IMR-90 (cell line): Measurements from ENCODE around the gene AP4B1. TPM values are rescaled to one million over a fixed set of nuclear protein-coding genes. Genes with fewer than 3 reads are reported as not detected.

Experiments used
- ATAC-seq: fragments of 200-7000 bp; cut with Tn5 transposase; 2 replicates; pipeline ENCODE4 v1.9.1; 2020; ENCODE audit warnings: low read depth, mild to moderate bottlenecking, moderate library complexity
- BruUV-seq: library from RNA; stranded (reverse); fragments of 400-500 nt; replicated peaks from 2 replicates; lab custom pipeline; 2021; lab: Mats Ljungman, UMichigan
- CTCF ChIA-PET: fragments of 300-600 bp; formaldehyde crosslinking; extraction: SDS; loops from one replicate; lab custom pipeline; 2021; ENCODE audit warnings: antibody characterized with exemption; lab: Yijun Ruan, JAX
- POLR2A ChIA-PET: fragments of 300-600 bp; sonication (Branson Sonifier 250); formaldehyde crosslinking; loops from one replicate; lab custom pipeline; 2022; ENCODE audit warnings: antibody characterized with exemption; ENCODE audit not compliant: unreplicated experiment; lab: Charles Lee
- DNase-seq: peaks from one replicate; pipeline ENCODE4 v3.0.0; 2013
- H2AFZ ChIP-seq: replicated peaks from 2 replicates; pipeline ENCODE3; 2013; ENCODE audit warnings: low read length, mild to moderate bottlenecking; ENCODE audit not compliant: poor library complexity
- H2AK5ac ChIP-seq: 2 replicates; pipeline ENCODE4 v1.6.1; 2013; ENCODE audit warnings: low read depth, low read length, inconsistent platforms
- H2AK9ac ChIP-seq: replicated peaks from 2 replicates; pipeline ENCODE3; 2013; ENCODE audit warnings: mild to moderate bottlenecking, low read depth, low read length, moderate library complexity; ENCODE audit not compliant: poor library complexity
- H2BK120ac ChIP-seq: 2 replicates; pipeline ENCODE4 v1.6.1; 2013; ENCODE audit warnings: low read depth, low read length, inconsistent platforms
- H2BK15ac ChIP-seq: 3 replicates; pipeline ENCODE4 v1.6.1; 2013; ENCODE audit warnings: low read depth, low read length, inconsistent platforms
- H2BK20ac ChIP-seq: 2 replicates; pipeline ENCODE4 v1.6.1; 2013; ENCODE audit warnings: low read depth, mild to moderate bottlenecking, inconsistent platforms, low read length, moderate library complexity
- H2BK5ac ChIP-seq: 2 replicates; pipeline ENCODE4 v1.6.1; 2013; ENCODE audit warnings: mild to moderate bottlenecking, low read depth, low read length, inconsistent platforms; ENCODE audit not compliant: poor library complexity, severe bottlenecking
- H3K14ac ChIP-seq: replicated peaks from 2 replicates; pipeline ENCODE4 v1.6.1; 2013; ENCODE audit warnings: low read depth, low read length, inconsistent platforms
- H3K18ac ChIP-seq: 2 replicates; pipeline ENCODE4 v1.6.1; 2013; ENCODE audit warnings: low read depth, low read length, control low read depth
- H3K23ac ChIP-seq: 2 replicates; pipeline ENCODE4 v1.6.1; 2013; ENCODE audit warnings: low read depth, low read length, inconsistent platforms
- H3K27ac ChIP-seq: 2 replicates; pipeline ENCODE4 v1.5.1; 2013; ENCODE audit warnings: mild to moderate bottlenecking, control low read depth, low read length; ENCODE audit not compliant: insufficient read depth
- H3K27me3 ChIP-seq: 2 replicates; pipeline ENCODE4 v1.6.1; 2013; ENCODE audit warnings: low read length; ENCODE audit not compliant: control insufficient read depth, insufficient read depth
- H3K36me3 ChIP-seq: 2 replicates; pipeline ENCODE4 v1.6.1; 2013; ENCODE audit warnings: low read length, mixed read lengths; ENCODE audit not compliant: control insufficient read depth, insufficient read depth
- H3K4ac ChIP-seq: 2 replicates; pipeline ENCODE4 v1.6.1; 2013; ENCODE audit warnings: low read depth, low read length, inconsistent platforms
- H3K4me1 ChIP-seq: 2 replicates; pipeline ENCODE4 v1.6.1; 2013; ENCODE audit warnings: low read length, mixed read lengths; ENCODE audit not compliant: control insufficient read depth, insufficient read depth
- H3K4me2 ChIP-seq: 2 replicates; pipeline ENCODE4 v1.6.1; 2013; ENCODE audit warnings: low read depth, mild to moderate bottlenecking, control low read depth, low read length, moderate library complexity
- H3K4me3 ChIP-seq: 2 replicates; pipeline ENCODE4 v1.5.1; 2013; ENCODE audit warnings: low read depth, mild to moderate bottlenecking, control low read depth, low read length, moderate library complexity; ENCODE audit not compliant: insufficient read depth
- H3K56ac ChIP-seq: 2 replicates; pipeline ENCODE4 v1.6.1; 2013; ENCODE audit warnings: low read length, inconsistent platforms; ENCODE audit not compliant: insufficient read depth; ENCODE audit errors: extremely low read depth
- H3K79me1 ChIP-seq, 2 experiments: 2 replicates each; pipeline ENCODE4 v1.6.1; 2013; ENCODE audit warnings: low read length in 2 of 2, inconsistent platforms in 1 of 2, low read depth in 1 of 2
- H3K9ac ChIP-seq: 2 replicates; pipeline ENCODE4 v1.6.1; 2013; ENCODE audit warnings: low read depth, low read length, control low read depth
- H3K9me1 ChIP-seq: 2 replicates; pipeline ENCODE4 v1.6.1; 2013; ENCODE audit warnings: low read length, inconsistent platforms; ENCODE audit not compliant: insufficient read depth
- H3K9me3 ChIP-seq: 2 replicates; pipeline ENCODE4 v1.6.1; 2013; ENCODE audit warnings: low read length; ENCODE audit not compliant: control insufficient read depth, insufficient read depth
- H4K20me1 ChIP-seq: 2 replicates; pipeline ENCODE4 v1.6.1; 2013; ENCODE audit warnings: low read length, inconsistent platforms; ENCODE audit not compliant: insufficient read depth
- H4K5ac ChIP-seq: 2 replicates; pipeline ENCODE4 v1.6.1; 2013; ENCODE audit warnings: mild to moderate bottlenecking, low read depth, low read length, control low read depth
- H4K8ac ChIP-seq, 2 experiments: 2 replicates each; pipeline ENCODE4 v1.6.1; 2013; ENCODE audit warnings: low read depth in 2 of 2, low read length in 2 of 2, control low read depth in 1 of 2, inconsistent platforms in 1 of 2
- H4K91ac ChIP-seq: 2 replicates; pipeline ENCODE4 v1.6.1; 2013; ENCODE audit warnings: low read depth, low read length, inconsistent platforms; ENCODE audit not compliant: insufficient read depth
- BHLHE40 ChIP-seq: fragments of 150-350 bp; IDR thresholded peaks from 2 replicates; pipeline ENCODE4 v1.6.1; 2016; ENCODE audit warnings: mild to moderate bottlenecking, low read depth, low read length
- CEBPB ChIP-seq: IDR thresholded peaks from 2 replicates; pipeline ENCODE4 v1.6.1; 2012; ENCODE audit warnings: low read depth, low read length, improper control_type of control experiment
- CHD1 ChIP-seq: IDR thresholded peaks from 2 replicates; pipeline ENCODE4 v1.6.1; 2012; ENCODE audit warnings: low read depth, low read length, improper control_type of control experiment
- CTCF ChIP-seq: conservative IDR thresholded peaks from 2 replicates; pipeline ENCODE4 v1.5.1; 2012; ENCODE audit warnings: mild to moderate bottlenecking, low read depth, low read length, improper control_type of control experiment
- ELK1 ChIP-seq: fragments of 150-350 bp; IDR thresholded peaks from 2 replicates; pipeline ENCODE4 v1.6.1; 2016; ENCODE audit warnings: low read depth, mild to moderate bottlenecking, low read length, moderate library complexity, borderline replicate concordance
- FOS ChIP-seq: fragments of 150-350 bp; IDR thresholded peaks from 2 replicates; pipeline ENCODE4 v1.6.1; 2016; ENCODE audit warnings: low read depth, low read length
- MAFK ChIP-seq: IDR thresholded peaks from 2 replicates; pipeline ENCODE4 v1.6.1; 2012; ENCODE audit warnings: low read depth, low read length, improper control_type of control experiment
- MAZ ChIP-seq: IDR thresholded peaks from 2 replicates; pipeline ENCODE4 v1.6.1; 2012; ENCODE audit warnings: low read depth, mild to moderate bottlenecking, low read length, improper control_type of control experiment, moderate library complexity, borderline replicate concordance
- MXI1 ChIP-seq: IDR thresholded peaks from 2 replicates; pipeline ENCODE4 v1.6.1; 2012; ENCODE audit warnings: low read depth, mild to moderate bottlenecking, low read length, moderate library complexity, borderline replicate concordance
- NFE2L2 ChIP-seq: fragments of 150-350 bp; IDR thresholded peaks from 2 replicates; pipeline ENCODE4 v1.6.1; 2016; ENCODE audit warnings: low read depth, mild to moderate bottlenecking, low read length
- POLR2A ChIP-seq: IDR thresholded peaks from 2 replicates; pipeline ENCODE4 v1.6.1; 2012; ENCODE audit warnings: mild to moderate bottlenecking, low read depth, low read length
- RAD21 ChIP-seq: IDR thresholded peaks from 2 replicates; pipeline ENCODE4 v1.6.1; 2012; ENCODE audit warnings: low read length, improper control_type of control experiment
- RCOR1 ChIP-seq: IDR thresholded peaks from 2 replicates; pipeline ENCODE4 v1.6.1; 2012; ENCODE audit warnings: mild to moderate bottlenecking, low read length, improper control_type of control experiment; ENCODE audit not compliant: insufficient replicate concordance
- RFX5 ChIP-seq: IDR thresholded peaks from 2 replicates; pipeline ENCODE4 v1.8.0; 2012; ENCODE audit warnings: low read depth, mild to moderate bottlenecking, low read length, moderate library complexity
- SMC3 ChIP-seq: fragments of 150-350 bp; IDR thresholded peaks from 2 replicates; pipeline ENCODE4 v1.6.1; 2016; ENCODE audit warnings: low read depth, mild to moderate bottlenecking, antibody characterized with exemption, low read length, moderate library complexity
- USF2 ChIP-seq: fragments of 150-350 bp; IDR thresholded peaks from 2 replicates; pipeline ENCODE4 v1.6.1; 2017; ENCODE audit warnings: mild to moderate bottlenecking, antibody characterized with exemption, low read length, low read depth
- WGBS, 2 experiments: methylation state at CpG; one replicate each; pipeline versions ENCODE4 v1.1.5 to v1.1.7; 2013; ENCODE audit warnings: missing lambda C conversion rate in 2 of 2; ENCODE audit not compliant: insufficient read length in 1 of 2; ENCODE audit errors: extremely low coverage in 2 of 2; 5-methylcytosine and 5-hydroxymethylcytosine counted together
- dilution Hi-C: fragments of 300-500 bp; cut with HindIII; formaldehyde crosslinking; loops from one replicate; pipeline ENCODE4 v1.14.3; 2018; ENCODE audit warnings: low sequenced_read_pairs; ENCODE audit not compliant: unreplicated experiment
- in situ Hi-C: fragments of 300-500 bp; cut with MboI; formaldehyde crosslinking; loops from 3 replicates; pipeline ENCODE4 v1.14.3; 2019; ENCODE audit warnings: low sequenced_read_pairs, inconsistent platforms, mixed read lengths
- intact Hi-C: fragments of 100-400 bp; cut with micrococcal nuclease; formaldehyde crosslinking; loops from 2 replicates; pipeline ENCODE4 v1.10.0; 2022
- polyA plus RNA-seq, 3 experiments: library from polyadenylated mRNA; depleted of rRNA; stranded (reverse); fragments of >200 nt; gene quantifications; 2 replicates each; pipeline ENCODE4 v1.2.3, GENCODE V29; 2012; ENCODE audit warnings: low replicate concordance in 1 of 3
- total RNA-seq: library from RNA; depleted of rRNA; stranded (reverse); fragments of >200 nt; gene quantifications from 2 replicates; pipeline ENCODE4 v1.2.3, GENCODE V29; 2012

AP4B1 gene
- total and polyA plus RNA-seq, 2 of the 4 experiments (the other 2 are of a cell fraction), result 15.6 to 18.1 TPM

GRCh38 chr1:113895098-113895497, 9.5 kb downstream of the AP4B1 start:
- Histone ChIP-seq H2AK5ac (no peak overlapping the region), H3K14ac (no peak overlapping the region), H2BK5ac (no peak overlapping the region), H4K91ac (no peak overlapping the region), H3K4me2 (no peak overlapping the region), H2BK20ac (no peak overlapping the region), H3K9ac (no peak overlapping the region), H2AFZ (no peak overlapping the region), H3K79me1 (peaks cover 0 to 5% of the 10 kb centered on the region in 2 experiments; a peak in 1 of 4 replicates), H3K9me3 (no peaks in the 10 kb centered on the region), H3K36me3 (peaks cover 15% of the 10 kb centered on the region), H2AK9ac (no peak overlapping the region), H2BK120ac (no peak overlapping the region), H3K56ac (no peak overlapping the region), H3K4me3 (no peak overlapping the region), H3K18ac (no peak overlapping the region), H2BK15ac (no peak overlapping the region), H4K8ac (no peak overlapping the region), H3K4me1 (no peaks in the 10 kb centered on the region), H4K20me1 (no peaks in the 10 kb centered on the region), H3K27ac (no peak overlapping the region), H3K23ac (no peak overlapping the region), H4K5ac (no peak overlapping the region), H3K9me1 (no peaks in the 10 kb centered on the region), H3K4ac (no peak overlapping the region), H3K27me3 (no peaks in the 10 kb centered on the region)
- ChIA-PET CTCF (no interaction called here), POLR2A (interaction anchor here (0.7 kb wide), 1 partner anchor 9 kb away, joined by 3 read pairs; no protein-coding TSS in a partner anchor)
- intact Hi-C loops, result no loop called here
- WGBS, 2 experiments, result 90% methylated on average over 3 of the region's 6 CpGs; no CpG with 5 or more reads in 1 of the 2 experiments
- dilution Hi-C loops, result no loop called here
- no peak for TF ChIP-seq CEBPB
- no peak for TF ChIP-seq CTCF
- TF ChIP-seq FOS, result no peak
- no peak for TF ChIP-seq BHLHE40
- no peak for TF ChIP-seq SMC3
- no peak for TF ChIP-seq POLR2A
- no peak for TF ChIP-seq USF2
- no peak for TF ChIP-seq RFX5
- no peak for TF ChIP-seq MAFK
- TF ChIP-seq CHD1, result no peak
- TF ChIP-seq RCOR1, result no peak
- TF ChIP-seq RAD21, result no peak
- no peak for TF ChIP-seq NFE2L2
- no peak for TF ChIP-seq MXI1
- no peak for TF ChIP-seq ELK1
- TF ChIP-seq MAZ, result no peak
- ATAC-seq (no peak), DNase-seq (no peak)
- no TSS peak for BruUV-seq
- in situ Hi-C loops, result no loop called here
